IPS-20b (cell line): ENCODE measurements around the gene GPRIN3.

Experiments used
- H3K27ac ChIP-seq: one replicate; pipeline ENCODE4 v1.5.1; 2013; ENCODE audit warnings: low read length
- H3K27me3 ChIP-seq: 2 replicates; pipeline ENCODE4 v1.6.1; 2013; ENCODE audit warnings: mild to moderate bottlenecking, low read length, inconsistent platforms; ENCODE audit not compliant: insufficient read depth
- H3K36me3 ChIP-seq: 2 replicates; pipeline ENCODE4 v1.6.1; 2013; ENCODE audit warnings: low read depth, mild to moderate bottlenecking, inconsistent platforms, low read length, moderate library complexity; ENCODE audit not compliant: insufficient read depth
- H3K4me1 ChIP-seq: 2 replicates; pipeline ENCODE4 v1.6.1; 2013; ENCODE audit warnings: mild to moderate bottlenecking, control low read depth, inconsistent platforms, low read length, moderate library complexity; ENCODE audit not compliant: insufficient read depth
- H3K4me3 ChIP-seq: 2 replicates; pipeline ENCODE4 v1.5.1; 2013; ENCODE audit warnings: mild to moderate bottlenecking, low read length, inconsistent platforms
- H3K9ac ChIP-seq: 2 replicates; pipeline ENCODE4 v1.6.1; 2013; ENCODE audit warnings: low read depth, mild to moderate bottlenecking, inconsistent platforms, low read length, moderate library complexity
- H3K9me3 ChIP-seq: 2 replicates; pipeline ENCODE4 v1.6.1; 2013; ENCODE audit warnings: mild to moderate bottlenecking, low read depth, low read length, inconsistent platforms; ENCODE audit not compliant: insufficient read depth

GPRIN3 gene

GRCh38 chr4:89307446-89308160, at the start of gene GPRIN3:
TSS of gene GPRIN3 (minus strand) at chr4:89307800. CDS start at chr4:89250110, 57,690 bp downstream.
- Histone ChIP-seq H3K27ac (no peak within 1 kb of the TSS), H3K27me3 (peaks cover 27% of the 10 kb centered on the region), H3K4me3 (peak within 1 kb of the TSS; percentile 76), H3K4me1 (peaks cover 3% of the 10 kb centered on the region; the same call in 1 of the 2 replicates), H3K9ac (peak within 1 kb of the TSS; percentile 53; the same call in 1 of the 2 replicates), H3K36me3 (no peaks in the 10 kb centered on the region), H3K9me3 (no peaks in the 10 kb centered on the region)

DNA sequence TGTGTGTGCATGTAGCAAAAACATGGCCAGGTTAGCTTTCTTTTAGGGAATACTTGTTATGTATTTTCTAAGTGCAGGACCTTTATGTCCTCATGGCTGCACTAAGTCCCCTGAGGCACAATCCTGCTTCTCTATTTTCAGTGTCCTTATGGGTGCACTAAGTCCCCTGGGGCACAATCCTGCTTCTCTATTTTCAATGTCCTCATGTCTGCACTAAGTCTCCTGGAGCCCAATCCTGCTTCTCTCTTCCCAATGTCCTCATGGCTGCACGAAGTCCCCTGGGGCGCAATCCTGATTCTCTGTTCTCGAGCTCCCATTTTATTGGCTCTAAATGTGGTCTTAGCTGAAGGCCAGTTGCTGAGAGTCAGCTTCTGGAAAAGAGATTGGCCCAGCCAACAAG, 49.7 kb upstream of the GPRIN3 start:
- no peak overlapping the region for H3K27ac ChIP-seq
- no peak overlapping the region for H3K4me3 ChIP-seq
- no peaks in the 10 kb centered on the region for H3K4me1 ChIP-seq
- H3K9me3 ChIP-seq, result no peaks in the 10 kb centered on the region
- H3K27me3 ChIP-seq, result no peaks in the 10 kb centered on the region
- no peak overlapping the region for H3K9ac ChIP-seq
- H3K36me3 ChIP-seq, result no peaks in the 10 kb centered on the region

DNA sequence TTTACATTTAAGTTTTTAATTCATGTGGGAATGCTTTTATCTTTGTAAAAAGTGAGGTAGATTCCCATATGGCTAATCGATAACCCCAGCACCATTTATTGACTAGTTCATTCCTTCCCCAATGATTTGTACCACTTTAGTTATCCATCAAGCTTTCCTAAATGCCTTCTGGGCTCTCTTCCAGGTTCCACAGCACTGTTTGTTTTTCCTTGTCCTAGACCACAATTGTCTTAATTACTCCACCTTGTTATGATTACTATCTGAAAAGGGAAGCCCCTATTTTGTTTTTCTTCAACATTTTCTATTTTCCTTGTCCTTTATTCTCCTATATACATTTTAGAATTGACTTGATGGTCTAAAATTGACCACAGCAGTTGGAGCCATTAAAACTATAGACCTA, 48.5 kb upstream of the GPRIN3 start:
- H3K36me3 ChIP-seq, result no peaks in the 10 kb centered on the region
- H3K9ac ChIP-seq, result no peak overlapping the region
- H3K27me3 ChIP-seq, result no peaks in the 10 kb centered on the region
- H3K4me3 ChIP-seq, result no peak overlapping the region
- H3K4me1 ChIP-seq, result no peaks in the 10 kb centered on the region
- H3K27ac ChIP-seq, result no peak overlapping the region
- no peaks in the 10 kb centered on the region for H3K9me3 ChIP-seq

DNA sequence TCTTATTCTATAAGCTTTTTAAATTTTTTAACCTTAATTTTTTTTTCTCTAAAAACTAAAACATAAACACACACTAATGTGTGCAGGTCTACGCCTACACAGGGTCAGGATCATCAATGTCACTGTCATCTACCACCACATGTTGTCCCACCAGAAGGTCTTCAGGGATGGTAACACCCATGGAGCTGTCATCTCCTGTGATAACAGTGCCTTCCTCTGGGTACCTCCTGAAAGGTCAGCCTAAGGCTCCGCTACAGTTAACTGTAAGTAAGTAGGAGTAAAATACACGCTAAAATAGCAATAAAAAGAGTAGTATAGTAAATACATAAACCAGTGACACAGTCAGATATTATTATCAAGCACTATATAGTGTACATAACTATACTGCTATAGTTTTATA, 45.9 kb upstream of the GPRIN3 start:
- no peaks in the 10 kb centered on the region for H3K4me1 ChIP-seq
- no peak overlapping the region for H3K4me3 ChIP-seq
- no peaks in the 10 kb centered on the region for H3K9me3 ChIP-seq
- no peak overlapping the region for H3K9ac ChIP-seq
- no peaks in the 10 kb centered on the region for H3K36me3 ChIP-seq
- no peak overlapping the region for H3K27ac ChIP-seq
- no peaks in the 10 kb centered on the region for H3K27me3 ChIP-seq

DNA sequence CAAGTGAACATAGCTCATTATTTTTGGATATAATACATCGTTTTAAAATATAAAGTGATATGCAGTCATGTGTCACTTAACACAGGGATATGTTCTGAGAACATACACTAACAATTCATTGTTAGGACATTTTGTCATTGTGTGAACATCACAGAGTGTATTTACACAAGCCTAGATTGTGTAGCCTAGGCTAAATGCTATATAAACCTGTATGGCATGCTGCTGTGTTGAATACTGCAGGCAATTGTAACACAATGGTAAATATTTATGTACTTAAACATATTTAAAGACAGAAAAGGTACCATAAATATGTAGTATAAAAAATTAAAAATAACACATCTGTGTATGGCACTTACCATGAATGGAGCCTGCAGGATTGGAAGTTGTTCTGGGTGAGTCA, 44.9 kb upstream of the GPRIN3 start:
- peaks cover 3% of the 10 kb centered on the region; the same call in 1 of the 2 replicates for H3K9me3 ChIP-seq
- H3K4me3 ChIP-seq, result no peak overlapping the region
- H3K27ac ChIP-seq, result no peak overlapping the region
- H3K9ac ChIP-seq, result no peak overlapping the region
- H3K4me1 ChIP-seq, result no peaks in the 10 kb centered on the region
- H3K36me3 ChIP-seq, result no peaks in the 10 kb centered on the region
- H3K27me3 ChIP-seq, result no peaks in the 10 kb centered on the region

DNA sequence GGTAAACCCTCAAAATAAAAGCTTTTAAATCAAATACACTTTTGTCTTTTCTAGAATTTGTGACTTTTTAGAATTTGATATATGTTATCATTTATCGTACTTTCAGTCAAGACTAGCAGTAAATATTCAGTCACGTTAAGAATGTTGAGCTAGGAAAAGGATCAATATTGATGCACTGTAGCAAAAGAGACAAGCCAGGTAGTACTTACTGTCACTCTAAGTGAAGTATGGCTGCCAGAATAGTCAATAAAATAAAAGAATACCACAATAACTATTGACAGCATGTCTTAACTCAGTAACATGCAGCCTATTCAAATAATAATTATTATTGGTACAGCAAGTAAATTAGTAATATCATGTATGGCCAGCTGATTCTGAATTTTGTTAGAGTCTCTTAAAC, 43.6 kb upstream of the GPRIN3 start:
- H3K27me3 ChIP-seq, result no peaks in the 10 kb centered on the region
- H3K36me3 ChIP-seq, result no peaks in the 10 kb centered on the region
- no peak overlapping the region for H3K27ac ChIP-seq
- no peak overlapping the region for H3K4me3 ChIP-seq
- H3K9ac ChIP-seq, result no peak overlapping the region
- peaks cover 3% of the 10 kb centered on the region; the same call in 1 of the 2 replicates for H3K9me3 ChIP-seq
- H3K4me1 ChIP-seq, result no peaks in the 10 kb centered on the region

GRCh38 chr4:89347363-89348025, 39.9 kb upstream of the GPRIN3 start:
- no peak overlapping the region for H3K27ac ChIP-seq
- H3K4me1 ChIP-seq, result no peaks in the 10 kb centered on the region
- no peaks in the 10 kb centered on the region for H3K27me3 ChIP-seq
- H3K9ac ChIP-seq, result no peak overlapping the region
- peaks cover 3% of the 10 kb centered on the region; the same call in 1 of the 2 replicates for H3K9me3 ChIP-seq
- no peak overlapping the region for H3K4me3 ChIP-seq
- no peaks in the 10 kb centered on the region for H3K36me3 ChIP-seq

GRCh38 chr4:89344571-89344970, 37.0 kb upstream of the GPRIN3 start:
- Histone ChIP-seq H3K9me3 (peaks cover 3% of the 10 kb centered on the region; the same call in 1 of the 2 replicates), H3K4me1 (no peaks in the 10 kb centered on the region), H3K36me3 (no peaks in the 10 kb centered on the region), H3K4me3 (no peak overlapping the region), H3K27ac (no peak overlapping the region), H3K9ac (no peak overlapping the region), H3K27me3 (no peaks in the 10 kb centered on the region)

DNA sequence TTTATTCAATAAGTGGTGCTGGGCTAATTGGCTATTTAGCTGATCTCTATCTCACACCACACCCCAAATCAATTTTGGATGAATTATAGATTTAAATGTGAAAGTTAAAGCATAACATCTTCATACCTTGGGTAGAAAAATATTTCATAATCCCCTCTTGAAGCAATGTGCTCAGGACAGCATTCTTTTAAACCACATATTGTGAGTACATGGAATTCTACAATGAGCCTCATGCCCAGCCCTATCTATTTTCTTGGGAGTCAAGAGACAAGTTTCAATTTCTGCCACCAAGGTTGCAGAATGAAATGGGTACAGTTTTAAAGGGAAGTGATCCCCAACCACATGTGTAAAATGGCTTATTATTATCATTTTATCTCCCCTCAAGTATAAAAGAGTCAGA, 30.6 kb upstream of the GPRIN3 start:
- Histone ChIP-seq H3K4me3 (no peak overlapping the region), H3K4me1 (peaks cover 4% of the 10 kb centered on the region; the same call in 1 of the 2 replicates), H3K27me3 (no peaks in the 10 kb centered on the region), H3K27ac (no peak overlapping the region), H3K36me3 (no peaks in the 10 kb centered on the region), H3K9me3 (no peaks in the 10 kb centered on the region), H3K9ac (no peak overlapping the region)

- Histone ChIP-seq H3K9me3 (no peaks in the 10 kb centered on the region), H3K36me3 (no peaks in the 10 kb centered on the region), H3K4me3 (no peak overlapping the region), H3K9ac (no peak overlapping the region), H3K27ac (no peak overlapping the region), H3K4me1 (peaks cover 4% of the 10 kb centered on the region; the same call in 1 of the 2 replicates), H3K27me3 (no peaks in the 10 kb centered on the region)
Observed at GRCh38 chr4:89337681-89338080, 30.1 kb upstream of the GPRIN3 start.

DNA sequence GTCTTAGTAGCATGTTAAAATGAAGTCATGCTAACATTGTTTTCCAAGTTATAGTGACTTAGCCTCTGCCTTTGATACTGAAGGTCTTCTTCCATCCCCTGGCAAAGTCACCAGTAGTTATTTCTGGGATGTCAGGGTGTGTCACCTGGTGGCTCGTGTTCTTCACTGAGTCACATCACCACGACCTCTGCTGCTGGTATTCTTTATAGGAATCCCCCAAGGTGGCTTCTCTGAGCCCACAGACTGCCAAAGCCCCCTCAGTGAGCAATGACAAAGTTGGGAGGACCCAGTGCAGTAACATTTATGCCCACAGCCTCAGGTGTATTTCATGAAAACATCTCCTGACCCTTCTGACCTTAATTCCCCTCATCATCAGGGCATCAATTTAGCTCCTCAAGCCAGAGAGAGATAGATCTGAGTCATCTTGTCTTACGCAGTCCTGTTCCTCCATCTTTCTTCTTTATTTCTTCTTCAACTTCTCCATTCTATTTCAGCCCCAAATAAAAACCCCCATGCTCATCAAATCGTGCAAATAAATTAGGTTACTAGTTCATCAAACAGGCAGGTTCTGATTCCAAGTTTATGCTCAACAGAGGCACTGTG, 29.3 kb upstream of the GPRIN3 start:
- Histone ChIP-seq H3K9me3 (no peaks in the 10 kb centered on the region), H3K4me1 (peaks cover 4% of the 10 kb centered on the region; the same call in 1 of the 2 replicates), H3K27ac (no peak overlapping the region), H3K27me3 (no peaks in the 10 kb centered on the region), H3K36me3 (no peaks in the 10 kb centered on the region), H3K4me3 (no peak overlapping the region), H3K9ac (no peak overlapping the region)

DNA sequence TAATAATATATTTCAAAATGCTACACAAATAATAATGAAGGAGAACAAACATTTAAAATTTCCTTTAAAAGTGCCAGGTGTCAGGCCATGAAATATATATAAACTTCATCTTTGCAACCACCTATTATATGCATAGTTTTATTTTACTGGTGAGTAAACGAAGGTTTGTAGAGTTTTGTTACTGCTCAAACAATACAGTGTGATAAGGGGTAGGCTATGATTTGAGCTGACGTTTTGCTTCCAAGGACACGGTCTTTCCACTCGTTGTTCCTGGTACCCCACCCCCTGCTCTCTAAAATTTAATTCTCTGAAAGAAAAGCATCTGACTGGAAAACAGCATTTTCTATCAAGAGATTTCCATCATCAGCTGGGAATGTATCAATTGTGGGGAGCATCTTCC, 27.2 kb upstream of the GPRIN3 start:
- Histone ChIP-seq H3K27me3 (no peaks in the 10 kb centered on the region), H3K27ac (no peak overlapping the region), H3K9ac (no peak overlapping the region), H3K4me3 (no peak overlapping the region), H3K36me3 (no peaks in the 10 kb centered on the region), H3K9me3 (no peaks in the 10 kb centered on the region), H3K4me1 (peaks cover 4% of the 10 kb centered on the region; the same call in 1 of the 2 replicates)
